CD4-positive, alpha-beta T cell treated with Interleukin-15 for 4 hours (primary cell): ENCODE data around the gene HOXC9.

Experiments
- DNase-seq: peaks from one replicate; pipeline ENCODE4 v3.0.0-alpha.2; 2020; ENCODE audit warnings: low spot score

HOXC9 gene

DNA sequence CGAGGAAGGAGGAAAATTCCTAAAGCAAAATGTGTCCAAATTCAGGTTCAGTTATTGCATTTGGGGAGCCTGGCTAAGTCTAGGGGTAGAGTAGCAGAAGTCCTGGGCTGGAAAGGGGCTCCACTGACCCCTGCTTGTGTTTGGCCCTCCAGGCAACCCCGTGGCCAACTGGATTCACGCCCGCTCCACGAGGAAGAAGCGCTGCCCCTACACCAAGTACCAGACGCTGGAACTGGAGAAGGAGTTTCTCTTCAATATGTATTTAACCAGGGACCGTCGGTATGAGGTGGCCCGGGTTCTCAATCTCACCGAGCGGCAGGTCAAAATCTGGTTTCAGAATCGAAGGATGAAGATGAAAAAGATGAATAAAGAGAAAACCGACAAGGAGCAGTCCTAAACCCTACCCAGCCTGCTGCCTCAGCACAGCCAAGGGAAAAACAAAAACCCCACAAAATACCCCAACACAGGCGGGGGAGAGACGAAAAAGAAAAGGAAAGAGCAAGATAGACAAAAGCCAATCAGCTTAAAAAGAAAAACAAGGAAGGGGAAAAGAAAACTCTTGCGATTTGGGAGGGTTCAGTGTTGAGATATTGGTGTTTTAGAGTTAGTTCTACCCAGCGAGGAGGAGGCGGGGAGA lies 2.4 kb downstream of the HOXC9 start:
- no peak for DNase-seq

DNA sequence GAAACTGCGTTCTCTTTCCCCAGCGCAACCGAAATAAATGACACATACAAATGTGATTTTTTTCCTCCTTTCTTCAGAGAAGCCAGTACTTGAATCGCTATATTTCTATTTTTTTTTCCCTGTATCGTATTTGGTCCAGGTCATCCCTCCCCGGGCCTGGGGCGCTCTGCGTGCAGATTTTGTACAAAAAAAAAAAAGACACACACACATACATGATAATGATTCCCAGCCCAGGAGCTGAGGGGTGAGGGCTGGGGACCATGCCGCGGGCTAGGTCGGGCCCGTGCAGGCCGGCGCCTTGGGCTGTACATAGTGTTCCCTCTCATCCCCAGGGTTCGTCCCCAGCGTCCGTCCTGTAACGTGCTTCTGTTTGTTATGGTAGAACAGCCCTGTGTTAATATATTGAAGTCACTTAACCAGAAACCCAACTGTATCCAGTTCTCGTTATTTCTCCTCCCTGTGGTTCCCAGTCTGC lies 3.0 kb downstream of the HOXC9 start:
- DNase-seq = no peak

DNA sequence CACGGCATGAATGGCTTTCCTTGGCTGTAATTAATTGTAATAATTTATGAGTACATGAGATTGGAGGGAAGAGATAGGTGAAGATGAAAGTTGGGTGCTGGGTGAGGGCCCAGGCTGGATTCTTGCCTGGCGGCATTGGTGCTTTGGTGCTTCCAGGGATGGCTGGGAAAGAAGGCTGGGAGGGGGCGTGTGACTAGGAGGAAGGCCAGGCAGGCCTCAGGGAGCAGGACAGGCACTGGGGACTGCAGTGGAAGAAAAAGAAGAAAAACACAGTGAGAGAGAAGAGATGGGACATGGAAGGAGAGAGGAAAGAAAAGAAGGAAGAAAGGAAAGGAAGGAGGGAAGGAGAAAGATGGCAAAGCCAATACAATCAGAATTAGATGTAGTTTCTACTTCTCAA lies 3.7 kb downstream of the HOXC9 start:
- no peak for DNase-seq

DNA sequence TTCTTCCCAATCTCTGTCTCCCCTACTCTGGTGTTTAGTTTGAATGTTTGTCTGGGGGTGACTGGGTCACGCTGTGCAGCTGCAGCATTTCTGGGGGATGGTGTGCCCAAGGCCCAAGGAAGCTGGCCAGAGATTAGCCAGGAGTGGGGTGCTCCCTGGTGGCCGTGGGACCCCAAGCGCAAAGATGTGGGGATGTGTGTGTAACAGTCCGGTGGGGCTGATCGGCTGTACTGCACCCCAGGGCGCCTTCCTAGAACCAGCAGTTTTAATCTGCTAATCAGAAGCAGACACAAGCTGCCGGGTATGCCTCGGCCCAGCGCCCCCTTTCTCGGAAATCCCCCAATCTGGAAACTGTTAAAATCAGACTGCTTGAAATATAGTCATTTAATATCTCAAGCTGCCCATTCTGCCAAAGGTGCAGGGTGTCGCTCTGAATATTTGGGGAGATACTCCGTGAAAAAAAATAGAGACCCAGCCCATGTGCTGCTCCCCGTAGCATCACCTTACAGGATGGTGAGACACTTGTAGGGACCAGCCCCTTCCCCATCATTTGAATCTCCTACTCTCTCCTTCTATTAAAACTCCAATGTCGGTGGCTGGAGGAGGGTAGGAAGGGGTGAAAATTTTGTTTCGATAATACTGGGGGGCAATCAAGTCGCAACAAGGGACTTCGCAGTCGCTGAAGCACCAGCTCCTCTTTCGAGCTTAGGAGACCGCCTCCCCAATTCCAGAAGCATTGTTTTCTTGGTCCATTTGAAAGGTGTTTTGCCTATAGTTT lies 4.3 kb downstream of the HOXC9 start:
- no peak for DNase-seq

DNA sequence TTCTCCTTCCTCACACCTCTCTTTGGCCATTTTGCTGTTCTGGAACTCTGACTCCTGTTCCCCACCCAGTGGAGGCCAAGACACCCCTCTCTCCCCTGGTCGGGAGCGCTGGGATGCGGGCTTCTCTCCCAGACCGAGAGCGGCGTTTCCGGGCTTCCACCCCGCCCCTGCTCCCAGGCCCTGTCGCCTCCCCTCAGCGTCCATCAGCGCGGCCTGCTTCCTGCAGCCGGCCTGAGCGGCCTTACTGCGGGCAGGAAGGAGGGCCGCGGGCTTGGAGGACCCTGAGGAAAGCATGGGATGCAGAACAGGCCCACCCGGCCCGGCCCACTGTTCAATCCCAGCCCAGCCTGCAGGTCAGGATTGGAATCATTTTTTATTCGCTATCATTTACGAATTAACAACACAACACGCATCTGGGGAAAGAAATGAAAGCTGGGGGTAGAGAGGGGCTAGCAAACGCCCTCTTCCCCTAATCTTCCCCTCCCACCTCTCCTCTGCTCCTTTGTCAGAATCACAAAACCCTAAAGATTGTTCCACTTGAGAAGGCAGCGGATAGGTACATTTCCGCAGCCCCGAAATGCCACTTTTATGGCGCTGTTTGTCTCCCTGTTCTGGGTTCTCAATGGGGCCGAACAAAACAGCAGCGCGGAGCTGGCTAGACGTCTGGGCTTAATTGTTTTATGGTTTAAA lies 5.0 kb downstream of the HOXC9 start:
- DNase-seq = no peak

DNA sequence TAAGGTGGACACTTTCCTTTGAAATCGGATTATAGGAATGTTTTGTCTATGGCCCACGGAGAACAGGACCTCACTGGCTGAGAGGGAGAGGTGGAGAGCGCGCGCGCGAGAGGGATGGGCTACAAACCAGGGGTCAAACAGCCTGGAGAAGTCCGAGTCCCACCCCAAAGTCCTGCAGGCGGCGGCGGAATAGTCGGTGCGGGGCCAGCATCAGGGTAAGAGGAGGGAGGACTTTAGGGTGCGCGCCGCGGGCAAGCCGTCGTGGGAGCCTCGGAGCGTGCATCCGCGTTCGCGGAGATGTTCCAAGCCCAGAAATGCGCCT lies 5.5 kb downstream of the HOXC9 start:
- no peak for DNase-seq

DNA sequence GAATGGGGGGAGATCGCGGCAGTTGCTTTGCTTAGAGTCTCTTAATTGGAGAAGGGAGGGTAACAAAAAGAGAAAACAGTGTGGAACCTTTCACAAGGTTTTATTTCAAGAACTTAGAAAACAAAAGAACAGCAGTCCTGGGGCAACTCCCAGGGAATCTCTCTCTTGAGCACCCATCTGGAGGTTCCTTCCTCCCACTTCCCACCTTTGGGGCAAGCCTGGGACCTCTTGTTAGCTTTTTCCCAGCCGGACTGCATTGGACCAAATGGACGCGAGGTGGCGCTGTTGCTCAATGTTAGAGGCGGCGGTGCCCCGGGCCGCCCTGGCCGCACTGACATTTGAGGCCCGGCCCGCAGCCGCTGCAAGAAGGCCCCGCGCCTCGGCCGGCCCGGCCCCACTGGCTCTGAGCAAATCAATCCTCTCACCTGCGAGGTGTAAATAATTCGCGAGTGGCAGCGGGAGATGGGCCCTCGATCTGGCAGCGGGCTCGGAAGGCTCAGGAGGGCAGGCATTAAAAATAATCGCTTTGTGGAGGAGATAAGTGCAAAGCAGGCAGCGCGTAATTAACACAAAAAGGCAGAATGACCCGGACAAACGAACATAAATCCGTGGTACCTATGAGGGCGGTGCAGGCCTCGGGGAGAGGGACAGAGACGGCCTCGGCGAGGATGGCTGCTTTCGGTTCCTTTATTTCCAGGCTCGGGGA lies 6.0 kb downstream of the HOXC9 start:
- DNase-seq = peak; percentile 84

DNA sequence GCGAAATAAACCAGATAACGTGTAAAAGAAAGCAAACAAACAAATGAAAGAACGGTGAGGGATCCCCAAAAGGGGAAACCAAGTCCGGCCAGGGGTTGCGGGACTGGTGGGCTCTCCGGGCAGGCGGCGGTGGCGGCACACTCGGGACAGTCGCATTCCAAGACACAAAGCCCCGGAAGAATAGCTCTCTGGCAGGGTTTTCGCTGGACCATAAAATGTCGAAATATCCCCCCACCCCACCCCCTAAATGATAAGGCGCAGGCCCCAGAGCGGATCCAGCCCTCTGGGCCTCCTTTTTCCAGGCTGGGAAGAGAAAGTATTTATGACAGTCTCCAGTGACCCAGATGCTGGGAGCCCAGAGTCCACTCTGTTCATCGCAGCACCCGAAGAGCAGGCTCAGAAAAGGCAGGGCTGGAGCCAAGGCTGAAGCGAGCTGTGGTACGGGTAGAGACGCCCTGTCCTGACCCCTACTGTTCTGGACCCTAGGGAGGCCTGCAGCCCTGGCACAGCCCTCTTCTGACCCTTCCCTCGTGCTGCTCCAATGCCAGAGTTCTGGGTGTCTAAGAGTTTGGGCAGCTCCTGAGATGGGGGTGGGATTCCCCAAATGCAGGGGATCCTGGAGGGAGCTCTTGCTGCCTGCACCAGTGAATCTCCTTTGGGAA lies 6.7 kb downstream of the HOXC9 start:
- DNase-seq = no peak

DNA sequence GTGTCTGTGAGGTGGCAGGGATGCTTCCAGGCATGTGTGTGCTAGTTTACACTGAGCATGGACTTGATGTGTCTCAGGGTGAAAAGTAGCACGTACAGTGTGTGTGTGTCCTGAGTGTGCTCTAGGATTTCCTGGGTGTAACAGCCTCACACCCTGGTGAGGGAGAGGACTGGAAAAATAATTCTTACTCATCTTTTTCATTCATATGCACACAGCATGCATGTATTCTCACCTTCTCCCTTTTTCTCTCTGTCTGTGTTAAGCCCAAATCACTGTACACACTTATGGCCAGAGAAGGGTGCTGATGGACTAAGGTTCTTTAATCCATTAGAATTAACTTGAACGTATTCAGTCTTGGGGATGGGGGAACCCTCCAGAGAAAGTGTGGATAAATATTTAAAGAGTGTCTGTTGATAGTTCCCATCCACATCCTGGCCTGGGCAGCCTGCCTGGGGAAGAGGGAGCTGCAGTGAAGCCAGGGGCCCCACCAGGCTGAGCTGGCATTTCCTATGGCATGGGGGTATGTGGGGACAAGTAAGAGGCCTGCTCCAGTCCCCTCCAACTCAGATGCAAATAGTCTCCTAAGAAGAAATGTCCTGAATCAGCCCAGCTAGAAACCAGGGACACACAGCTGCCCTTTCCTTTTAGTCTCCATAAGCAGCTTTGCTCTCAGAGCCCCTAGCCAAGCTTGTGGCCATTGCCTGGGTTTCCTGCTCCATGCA lies 7.7 kb downstream of the HOXC9 start:
- no peak for DNase-seq

DNA sequence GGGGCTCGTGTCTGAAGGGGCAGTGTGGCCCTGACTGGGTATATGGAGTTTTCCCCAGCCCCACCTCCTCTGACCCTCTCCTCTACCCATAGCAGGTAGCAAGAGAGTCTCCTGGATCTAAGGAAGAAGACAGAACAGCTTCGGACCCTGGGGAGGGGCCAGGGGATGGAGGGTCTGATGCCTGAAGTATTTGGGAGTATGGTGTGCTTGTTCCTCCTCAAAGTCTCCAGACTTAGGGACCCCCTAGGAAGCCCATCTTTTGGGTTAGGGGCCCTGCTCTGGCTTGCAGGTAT lies 8.2 kb downstream of the HOXC9 start:
- no peak for DNase-seq

DNA sequence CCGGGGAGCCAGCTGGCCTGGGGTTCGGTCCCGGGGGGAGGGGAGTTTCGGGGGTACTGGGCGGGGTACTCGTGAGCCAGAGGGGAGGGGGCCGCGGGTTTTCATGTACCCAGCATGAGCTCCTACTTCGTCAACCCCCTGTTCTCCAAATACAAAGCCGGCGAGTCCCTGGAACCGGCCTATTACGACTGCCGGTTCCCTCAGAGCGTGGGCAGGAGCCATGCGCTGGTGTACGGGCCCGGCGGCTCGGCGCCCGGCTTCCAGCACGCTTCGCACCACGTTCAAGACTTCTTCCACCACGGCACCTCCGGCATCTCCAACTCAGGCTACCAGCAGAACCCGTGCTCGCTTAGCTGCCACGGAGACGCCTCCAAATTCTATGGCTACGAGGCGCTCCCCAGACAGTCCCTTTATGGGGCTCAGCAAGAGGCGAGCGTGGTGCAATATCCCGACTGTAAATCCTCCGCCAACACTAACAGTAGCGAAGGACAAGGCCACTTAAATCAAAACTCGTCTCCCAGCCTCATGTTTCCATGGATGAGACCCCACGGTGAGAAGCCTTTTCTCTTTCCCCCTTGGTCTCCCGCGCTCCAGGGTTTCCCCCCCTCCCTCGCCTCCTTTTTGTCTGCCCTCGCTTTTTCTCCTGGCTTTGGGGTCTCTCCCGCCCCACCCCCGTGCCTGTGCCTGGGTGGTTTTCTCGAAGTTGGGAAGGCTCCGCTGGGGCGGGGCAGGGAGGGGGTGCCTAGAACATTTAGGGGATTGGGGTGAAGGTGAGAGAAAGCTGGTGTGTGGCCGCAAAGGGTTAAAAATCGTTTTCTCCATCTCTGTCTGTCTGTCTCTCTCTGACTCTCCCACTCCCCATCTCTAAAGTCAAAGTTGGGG lies 9.5 kb downstream of the HOXC9 start:
- DNase-seq = no peak

DNA sequence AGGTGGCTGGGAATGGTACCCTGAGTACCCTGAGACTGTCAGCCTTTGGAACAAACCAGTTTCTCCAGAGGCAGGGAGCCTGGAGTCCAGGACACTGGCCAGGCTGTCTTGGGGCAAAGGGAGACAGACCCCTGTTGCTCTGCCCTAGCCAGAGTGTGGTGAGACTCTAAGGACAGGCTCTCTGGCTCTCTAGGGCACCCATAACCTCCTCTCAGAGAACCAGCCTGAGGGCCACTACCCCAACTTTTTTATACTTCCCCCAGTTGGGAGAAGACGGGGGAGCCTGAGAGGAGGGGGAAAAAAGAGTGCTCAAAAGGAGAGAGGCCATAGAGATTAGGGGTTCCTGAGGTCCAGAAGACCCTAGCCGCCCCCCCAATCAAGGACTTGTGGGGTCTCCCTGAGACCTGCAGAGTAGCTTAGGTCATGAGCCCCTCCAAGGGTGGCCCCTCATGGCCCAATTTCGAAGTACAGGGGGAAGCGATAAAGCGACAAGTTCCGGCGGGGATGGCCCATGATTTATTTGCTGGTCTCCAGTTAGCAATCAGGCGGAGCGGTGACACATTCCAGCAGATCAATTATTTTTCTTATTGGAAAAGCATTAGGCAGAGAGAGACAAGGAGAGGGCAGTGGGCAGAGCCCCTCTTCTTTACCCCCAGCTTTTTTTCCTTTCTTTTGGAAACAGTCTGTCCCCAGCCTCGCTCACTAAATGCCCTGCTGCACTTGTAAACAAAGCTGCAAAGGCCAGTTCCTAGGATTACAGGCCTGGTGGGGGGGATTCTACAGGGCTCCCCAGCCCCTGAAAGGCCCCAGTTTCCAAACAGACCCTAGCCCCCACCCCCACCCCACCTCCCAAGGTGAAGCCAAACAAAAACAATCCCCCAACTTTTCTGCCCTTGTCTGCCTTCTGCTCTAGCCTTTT lies 10.4 kb downstream of the HOXC9 start:
- no peak for DNase-seq

DNA sequence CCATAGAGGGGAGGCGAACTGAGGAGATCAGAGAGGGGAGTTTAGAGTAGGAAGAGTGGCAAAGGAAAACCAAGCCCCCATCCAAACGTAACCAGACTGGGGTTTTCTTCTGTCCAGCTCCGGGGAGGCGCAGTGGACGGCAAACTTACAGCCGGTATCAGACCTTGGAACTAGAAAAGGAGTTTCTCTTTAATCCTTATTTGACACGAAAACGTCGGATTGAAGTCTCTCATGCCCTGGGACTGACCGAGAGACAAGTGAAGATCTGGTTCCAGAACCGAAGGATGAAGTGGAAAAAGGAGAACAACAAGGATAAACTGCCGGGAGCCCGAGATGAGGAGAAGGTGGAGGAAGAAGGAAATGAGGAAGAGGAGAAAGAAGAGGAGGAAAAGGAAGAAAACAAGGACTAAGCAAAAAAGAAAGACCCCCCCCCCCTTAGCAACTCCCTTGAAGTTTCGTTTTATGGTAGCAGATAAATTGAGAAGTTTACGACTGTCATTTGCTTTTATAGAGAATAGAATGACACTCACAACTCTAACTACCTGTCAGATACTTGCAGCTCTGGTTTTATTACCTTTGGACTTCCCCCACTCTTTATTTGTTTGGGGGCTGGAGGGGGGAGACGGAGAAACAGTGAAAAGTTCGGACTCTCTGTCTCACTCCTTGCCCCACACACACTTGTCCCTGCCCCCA lies 11.2 kb downstream of the HOXC9 start:
- DNase-seq = no peak

DNA sequence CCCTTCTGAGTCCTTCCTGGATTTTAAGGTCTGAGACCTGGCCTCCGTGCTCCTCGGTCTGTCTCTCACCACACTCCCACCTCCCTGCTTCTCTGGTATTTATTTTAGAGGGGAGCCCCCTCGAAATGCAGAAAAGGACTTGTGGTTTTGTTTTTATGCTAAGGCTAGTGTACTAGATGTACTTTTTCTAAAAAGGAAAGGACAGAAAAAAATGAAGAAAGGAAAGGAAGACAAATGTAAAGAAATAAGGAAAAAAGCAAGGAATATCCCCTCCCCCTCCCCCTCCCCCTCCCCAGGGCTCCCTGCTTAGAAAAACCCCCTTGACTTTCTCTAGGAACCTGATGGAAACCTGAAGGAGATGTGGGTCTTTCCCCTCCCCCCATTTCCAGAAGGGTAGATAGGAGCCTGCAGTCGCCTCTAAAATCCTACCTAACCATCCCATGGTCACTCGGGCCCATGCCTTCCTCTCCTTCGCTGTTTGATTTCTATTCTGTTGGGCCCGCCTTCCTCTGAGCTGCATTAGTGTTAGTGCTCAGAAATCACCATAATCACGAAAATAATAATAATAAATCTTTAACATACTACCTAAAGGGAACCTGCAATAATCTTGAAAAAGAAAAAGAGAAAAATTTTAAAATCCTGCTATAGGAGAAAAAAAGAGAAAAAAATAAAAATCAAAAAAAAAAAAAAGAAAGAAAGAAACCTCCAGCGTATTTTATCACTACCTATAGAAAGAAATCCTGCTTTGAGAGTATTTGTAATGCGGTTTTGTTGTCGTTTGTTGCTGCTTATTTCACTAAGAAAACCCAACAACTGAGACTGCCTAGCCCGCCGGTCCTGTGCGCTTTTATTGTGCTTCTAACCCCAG lies 11.9 kb downstream of the HOXC9 start:
- DNase-seq = no peak

DNA sequence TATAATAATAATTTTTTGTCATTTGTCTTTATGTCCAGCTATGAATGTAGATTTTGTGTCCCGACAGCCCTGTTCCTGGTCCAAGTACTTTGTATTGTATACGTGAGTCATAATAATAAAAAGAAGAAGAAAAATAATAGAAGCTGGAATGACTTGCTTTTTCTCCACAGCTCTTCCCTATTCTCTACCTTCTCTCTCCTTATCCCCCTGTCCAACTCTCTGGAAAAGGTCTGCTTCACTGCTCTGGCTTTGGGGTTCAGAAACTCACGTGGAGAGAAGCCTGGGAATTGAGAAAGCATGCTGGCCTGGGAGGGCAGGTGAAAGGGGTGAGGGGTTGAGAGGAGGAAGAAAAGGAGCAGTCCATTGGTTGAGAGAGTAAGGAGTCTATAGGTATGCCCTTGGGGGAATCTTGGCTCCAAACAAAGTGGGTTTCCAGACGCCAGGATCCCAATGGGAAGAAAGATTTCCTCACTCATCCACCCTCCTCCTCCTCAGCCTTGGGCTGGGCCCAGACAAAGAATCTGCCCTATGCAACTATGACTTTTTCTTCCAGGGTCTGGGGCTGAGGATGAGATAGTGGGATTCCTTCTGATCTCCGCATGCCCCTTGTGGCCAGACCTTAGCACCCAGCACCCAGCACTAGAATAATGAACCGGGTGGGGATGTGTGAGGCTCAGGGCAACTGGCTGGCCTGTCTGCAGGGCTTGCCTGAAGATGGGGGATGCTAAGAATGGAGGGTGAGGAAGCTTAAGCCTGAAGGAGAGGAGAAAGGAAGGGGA lies 12.9 kb downstream of the HOXC9 start:
- no peak for DNase-seq

DNA sequence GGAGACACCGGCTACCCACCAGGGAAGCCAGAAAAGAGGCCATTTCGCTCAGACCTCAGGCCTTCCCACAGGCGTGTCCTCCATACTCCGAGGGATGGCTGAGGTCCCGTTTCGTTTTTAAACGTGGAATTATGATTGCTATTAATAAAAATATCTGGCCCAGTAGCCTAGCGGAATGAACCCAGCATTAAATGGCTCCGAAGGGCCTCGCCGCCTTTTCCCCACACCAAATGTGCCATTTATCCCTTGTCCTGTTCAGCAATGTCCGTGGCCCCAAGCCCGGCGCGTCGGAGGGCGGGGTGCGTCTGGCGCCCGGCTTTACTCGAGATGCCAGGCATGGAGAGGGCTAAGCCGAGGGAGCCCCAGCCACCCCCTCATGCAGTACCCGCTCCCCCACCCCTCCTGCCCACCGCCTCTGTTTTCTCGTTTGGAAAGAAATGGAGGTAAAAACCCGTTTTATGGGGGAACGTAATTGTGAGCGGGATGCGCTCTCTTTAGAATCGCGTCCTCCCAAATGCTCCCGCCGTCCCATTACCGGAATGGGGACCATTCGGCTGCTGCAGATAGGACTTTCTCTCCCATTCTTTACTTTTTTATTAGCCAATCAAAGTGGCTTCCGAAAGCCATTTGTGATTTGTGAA lies 14.5 kb downstream of the HOXC9 start:
- DNase-seq = no peak
